PC-9 (cell line): ENCODE data around the gene GMPPA. TPM values are rescaled to one million over a fixed set of nuclear protein-coding genes. Genes with fewer than 3 reads are reported as not detected.

ENCODE experiments used
- BruUV-seq: library from RNA; stranded (reverse); fragments of 400-500 nt; replicated peaks from 2 replicates; lab custom pipeline; 2021; lab: Mats Ljungman, UMichigan
- CTCF ChIA-PET: fragments of 300-600 bp; sonication (Branson Sonifier 250); formaldehyde crosslinking; loops from one replicate; lab custom pipeline; 2022; ENCODE audit warnings: antibody characterized with exemption; lab: Charles Lee
- POLR2A ChIA-PET: fragments of 300-600 bp; sonication (Branson Sonifier 250); formaldehyde crosslinking; loops from one replicate; lab custom pipeline; 2022; ENCODE audit warnings: antibody characterized with exemption; ENCODE audit not compliant: unreplicated experiment; lab: Charles Lee
- DNase-seq, 2 experiments: peaks; one replicate each; pipeline versions ENCODE4 v3.0.0 to v3.0.0-alpha.2; 2015 to 2022; ENCODE audit warnings: mixed read lengths in 1 of 2
- H2AFZ ChIP-seq: fragments of 200-600 bp; sonication (generic); 2 replicates; pipeline ENCODE4 v1.8.1; 2017; ENCODE audit warnings: antibody characterized with exemption
- H3F3A ChIP-seq: fragments of 200-600 bp; sonication (generic); 2 replicates; pipeline ENCODE4 v1.8.1; 2017; ENCODE audit warnings: antibody characterized with exemption, mild to moderate bottlenecking, low read depth; ENCODE audit not compliant: insufficient read depth
- H3K27ac ChIP-seq: fragments of 200-600 bp; sonication (generic); 2 replicates; pipeline ENCODE4 v1.6.1; 2016; ENCODE audit warnings: mixed run types
- H3K27me3 ChIP-seq: fragments of 200-600 bp; sonication (generic); 2 replicates; pipeline ENCODE4 v1.6.1; 2016; ENCODE audit warnings: low read depth, mixed run types; ENCODE audit not compliant: insufficient read depth
- H3K36me3 ChIP-seq: fragments of 200-600 bp; sonication (generic); 2 replicates; pipeline ENCODE4 v1.6.1; 2016; ENCODE audit warnings: low read depth, mixed run types
- H3K4me1 ChIP-seq: fragments of 200-600 bp; sonication (generic); replicated peaks from 2 replicates; pipeline ENCODE4 v1.6.1; 2016; ENCODE audit warnings: mixed run types; ENCODE audit not compliant: insufficient read depth
- H3K4me2 ChIP-seq: fragments of 200-600 bp; sonication (generic); 2 replicates; pipeline ENCODE4 v1.6.1; 2017; ENCODE audit warnings: mixed run types
- H3K4me3 ChIP-seq: fragments of 200-600 bp; sonication (generic); 2 replicates; pipeline ENCODE4 v1.6.1; 2016; ENCODE audit warnings: mixed run types
- H3K79me2 ChIP-seq: fragments of 200-600 bp; sonication (generic); 2 replicates; pipeline ENCODE4 v1.6.1; 2017; ENCODE audit warnings: low read depth, mixed run types
- H3K9me2 ChIP-seq: fragments of 200-600 bp; sonication (generic); 2 replicates; pipeline ENCODE4 v1.8.1; 2017; ENCODE audit warnings: mild to moderate bottlenecking; ENCODE audit not compliant: insufficient read depth
- H3K9me3 ChIP-seq: fragments of 200-600 bp; sonication (generic); 2 replicates; pipeline ENCODE4 v1.8.1; 2016; ENCODE audit warnings: low read depth; ENCODE audit not compliant: insufficient read depth
- H4K20me1 ChIP-seq: fragments of 200-600 bp; sonication (generic); 2 replicates; pipeline ENCODE4 v1.8.1; 2017; ENCODE audit not compliant: insufficient read depth
- CTCF ChIP-seq: fragments of 200-600 bp; sonication (generic); conservative IDR thresholded peaks from 2 replicates; pipeline ENCODE4 v1.6.1; 2017; ENCODE audit warnings: mixed run types, antibody characterized with exemption, mild to moderate bottlenecking, moderate library complexity
- EZH2 ChIP-seq: fragments of 200-600 bp; sonication (generic); IDR thresholded peaks from 2 replicates; pipeline ENCODE4 v1.8.0; 2017; ENCODE audit warnings: antibody characterized with exemption, low read depth
- intact Hi-C: fragments of 100-400 bp; cut with micrococcal nuclease; formaldehyde crosslinking; loops from one replicate; pipeline ENCODE4 v1.10.0; 2022; ENCODE audit not compliant: unreplicated experiment
- total RNA-seq: library from RNA; stranded (reverse); gene quantifications from 2 replicates; pipeline ENCODE4 v1.2.3, GENCODE V29; 2021

GMPPA gene
- total RNA-seq, 1 experiment from 2014 or later: 57.2 TPM

- POLR2A ChIA-PET: no interaction called here
- intact Hi-C loops: no loop called here
Observed at GRCh38 chr2:219488149-219488843, 10.4 kb upstream of the GMPPA start.

DNA sequence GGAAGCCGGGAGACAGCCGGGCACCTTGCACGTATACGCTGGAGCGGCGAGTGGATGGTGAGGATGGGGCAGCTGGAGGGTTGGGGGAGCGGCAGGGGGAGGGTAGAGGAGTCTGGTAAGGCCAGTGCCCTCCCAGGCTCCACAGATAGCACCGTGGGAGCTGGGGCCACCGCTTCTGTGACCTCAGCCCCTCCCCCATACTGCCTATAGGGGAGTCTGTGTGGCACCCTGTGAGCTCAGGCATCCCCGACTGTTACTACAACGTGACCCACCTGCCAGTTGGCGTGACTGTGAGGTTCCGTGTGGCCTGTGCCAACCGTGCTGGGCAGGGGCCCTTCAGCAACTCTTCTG is 9.9 kb upstream of the GMPPA start:
- Histone ChIP-seq H3K27me3 (no peaks in the 10 kb centered on the region), H3K9me3 (no peaks in the 10 kb centered on the region), H3K36me3 (no peaks in the 10 kb centered on the region), H3K4me3 (no peak overlapping the region), H3K9me2 (no peaks in the 10 kb centered on the region), H3K27ac (no peak overlapping the region), H4K20me1 (no peaks in the 10 kb centered on the region), H3K79me2 (no peaks in the 10 kb centered on the region), H3K4me2 (no peak overlapping the region), H2AFZ (no peak overlapping the region), H3K4me1 (no peaks in the 10 kb centered on the region), H3F3A (no peaks in the 10 kb centered on the region)
- POLR2A ChIA-PET: no interaction called here
- intact Hi-C loops: no loop called here
- CTCF ChIA-PET: no interaction called here
- DNase-seq: no peak
- TF ChIP-seq EZH2: no peak
- TF ChIP-seq CTCF: no peak
- no TSS peak for BruUV-seq

More at GRCh38 chr2:219488149-219488843, 10.4 kb upstream of the GMPPA start:
- no peak for TF ChIP-seq EZH2
- TF ChIP-seq CTCF: no peak
- no peaks in the 10 kb centered on the region for H3K9me3 ChIP-seq
- H3F3A ChIP-seq: no peaks in the 10 kb centered on the region
- no peak overlapping the region for H3K4me2 ChIP-seq
- BruUV-seq: no TSS peak
- H3K27ac ChIP-seq: no peak overlapping the region
- H3K4me1 ChIP-seq: no peaks in the 10 kb centered on the region
- no peaks in the 10 kb centered on the region for H3K9me2 ChIP-seq
- no peaks in the 10 kb centered on the region for H3K79me2 ChIP-seq
- H3K36me3 ChIP-seq: no peaks in the 10 kb centered on the region
- CTCF ChIA-PET: no interaction called here
- no peak for DNase-seq
- H3K27me3 ChIP-seq: no peaks in the 10 kb centered on the region
- H3K4me3 ChIP-seq: no peak overlapping the region
- H2AFZ ChIP-seq: no peak overlapping the region
- no peaks in the 10 kb centered on the region for H4K20me1 ChIP-seq

DNA sequence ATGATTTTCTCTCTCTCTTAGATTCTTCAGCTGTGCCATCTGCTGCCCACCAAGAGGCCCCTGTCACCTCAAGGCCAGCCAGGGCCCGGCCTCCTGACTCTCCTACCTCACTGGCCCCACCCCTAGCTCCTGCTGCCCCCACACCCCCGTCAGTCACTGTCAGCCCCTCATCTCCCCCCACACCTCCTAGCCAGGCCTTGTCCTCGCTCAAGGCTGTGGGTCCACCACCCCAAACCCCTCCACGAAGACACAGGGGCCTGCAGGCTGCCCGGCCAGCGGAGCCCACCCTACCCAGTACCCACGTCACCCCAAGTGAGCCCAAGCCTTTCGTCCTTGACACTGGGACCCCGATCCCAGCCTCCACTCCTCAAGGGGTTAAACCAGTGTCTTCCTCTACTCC is 9.4 kb upstream of the GMPPA start:
- no peak for TF ChIP-seq CTCF
- no peak for TF ChIP-seq EZH2
- POLR2A ChIA-PET: no interaction called here
- Histone ChIP-seq H3F3A (no peaks in the 10 kb centered on the region), H4K20me1 (no peaks in the 10 kb centered on the region), H3K36me3 (no peaks in the 10 kb centered on the region), H3K9me3 (no peaks in the 10 kb centered on the region), H3K4me2 (no peak overlapping the region), H3K27ac (no peak overlapping the region), H3K27me3 (no peaks in the 10 kb centered on the region), H3K4me1 (no peaks in the 10 kb centered on the region), H3K4me3 (no peak overlapping the region), H3K9me2 (no peaks in the 10 kb centered on the region), H3K79me2 (no peaks in the 10 kb centered on the region), H2AFZ (no peak overlapping the region)
- DNase-seq: no peak
- CTCF ChIA-PET: no interaction called here
- BruUV-seq: no TSS peak
- intact Hi-C loops: no loop called here
